Osteocyte (in vitro differentiated cells): Measurements from ENCODE around the gene EDIL3. TPM values are rescaled to one million over a fixed set of nuclear protein-coding genes. Genes with fewer than 3 reads are reported as not detected.

Source experiments
- DNase-seq: peaks from one replicate; pipeline ENCODE4 v3.0.0; 2021; ENCODE audit warnings: mixed read lengths; ENCODE audit not compliant: unreplicated experiment; ENCODE audit errors: extremely low spot score
- H3K27ac Mint-ChIP-seq: one replicate; pipeline ENCODE4 v1.8.0; 2021; ENCODE audit warnings: mild to moderate bottlenecking, mixed read lengths; ENCODE audit not compliant: unreplicated experiment
- H3K27me3 Mint-ChIP-seq: one replicate; pipeline ENCODE4 v1.8.0; 2021; ENCODE audit warnings: mixed read lengths; ENCODE audit not compliant: unreplicated experiment
- H3K36me3 Mint-ChIP-seq: one replicate; pipeline ENCODE4 v1.8.0; 2021; ENCODE audit warnings: mixed read lengths; ENCODE audit not compliant: unreplicated experiment
- H3K4me1 Mint-ChIP-seq: one replicate; pipeline ENCODE4 v1.8.0; 2021; ENCODE audit warnings: mixed read lengths; ENCODE audit not compliant: unreplicated experiment
- H3K4me3 Mint-ChIP-seq: one replicate; pipeline ENCODE4 v1.8.0; 2021; ENCODE audit warnings: mild to moderate bottlenecking, moderate library complexity, mixed read lengths; ENCODE audit not compliant: unreplicated experiment
- H3K9me3 Mint-ChIP-seq: one replicate; pipeline ENCODE4 v1.8.0; 2021; ENCODE audit warnings: mixed read lengths; ENCODE audit not compliant: unreplicated experiment
- CTCF ChIP-seq: fragments of 200-600 bp; sonication (generic); IDR thresholded peaks from 2 replicates; pipeline ENCODE4 v1.5.0; 2021; ENCODE audit warnings: antibody characterized with exemption, mild to moderate bottlenecking, moderate library complexity
- total RNA-seq: library from RNA; stranded (reverse); gene quantifications from 2 replicates; pipeline ENCODE4 v1.2.1, GENCODE V29; 2021

EDIL3 gene
- total RNA-seq, 1 donor from 2014 or later = 470 TPM

- peaks cover 8% of the 10 kb centered on the region for H3K9me3 Mint-ChIP-seq
- H3K27me3 Mint-ChIP-seq = no peaks in the 10 kb centered on the region
- no peak overlapping the region for H3K4me3 Mint-ChIP-seq
- peak overlapping the region; percentile 24 for H3K27ac Mint-ChIP-seq
- TF ChIP-seq CTCF = no peak
- DNase-seq = no peak
- peaks cover 15% of the 10 kb centered on the region for H3K36me3 Mint-ChIP-seq
- peaks cover 33% of the 10 kb centered on the region for H3K4me1 Mint-ChIP-seq
These were observed 452.7 kb downstream of the EDIL3 start for GRCh38 chr5:83931969-83932368.

- H3K9me3 Mint-ChIP-seq = peaks cover 4% of the 10 kb centered on the region
- TF ChIP-seq CTCF = peak; percentile 82
- H3K27me3 Mint-ChIP-seq = no peaks in the 10 kb centered on the region
- peaks cover 75% of the 10 kb centered on the region for H3K4me1 Mint-ChIP-seq
- H3K27ac Mint-ChIP-seq = no peak overlapping the region
- DNase-seq = peak; percentile 89
- H3K4me3 Mint-ChIP-seq = no peak overlapping the region
- peaks cover 3% of the 10 kb centered on the region for H3K36me3 Mint-ChIP-seq
These were observed 457.4 kb downstream of the EDIL3 start for GRCh38 chr5:83927140-83927733.

GRCh38 chr5:83925955-83926337, 458.7 kb downstream of the EDIL3 start:
- no peaks in the 10 kb centered on the region for H3K27me3 Mint-ChIP-seq
- no peak for DNase-seq
- no peak for TF ChIP-seq CTCF
- H3K27ac Mint-ChIP-seq = peak overlapping the region; percentile 89
- peaks cover 2% of the 10 kb centered on the region for H3K36me3 Mint-ChIP-seq
- H3K4me3 Mint-ChIP-seq = no peak overlapping the region
- H3K9me3 Mint-ChIP-seq = peaks cover 3% of the 10 kb centered on the region
- peaks cover 76% of the 10 kb centered on the region for H3K4me1 Mint-ChIP-seq

- Mint-ChIP-seq H3K4me3 (no peak overlapping the region), H3K9me3 (peaks cover 3% of the 10 kb centered on the region), H3K27ac (peak overlapping the region; percentile 89), H3K4me1 (peaks cover 77% of the 10 kb centered on the region), H3K36me3 (peaks cover 2% of the 10 kb centered on the region), H3K27me3 (no peaks in the 10 kb centered on the region)
- no peak for TF ChIP-seq CTCF
- no peak for DNase-seq
These were observed 459.2 kb downstream of the EDIL3 start for GRCh38 chr5:83925321-83925954.

- Mint-ChIP-seq H3K9me3 (peaks cover 3% of the 10 kb centered on the region), H3K27me3 (no peaks in the 10 kb centered on the region), H3K4me3 (no peak overlapping the region), H3K36me3 (peaks cover 2% of the 10 kb centered on the region), H3K27ac (peak overlapping the region; percentile 89), H3K4me1 (peaks cover 78% of the 10 kb centered on the region)
- TF ChIP-seq CTCF = no peak
- DNase-seq = no peak
These were observed 459.8 kb downstream of the EDIL3 start for GRCh38 chr5:83924891-83925290.
